Stimulated activated CD8-positive, alpha-beta memory T cell treated with anti-CD3 and anti-CD28 coated beads, Interleukin-12 subunit alpha, Interleukin-12 subunit beta, amount 100 ng/mL, for 24 hours (primary cell): ENCODE data around the gene TMEM88.
A peak's percentile ranks its signal among the peaks of the same experiment; 100 is the strongest.
"Not testable (repeated sequence)": the region's sequence is repeated elsewhere in the genome, so short reads cannot be mapped to it uniquely, and the experiment has no call there.

Experiments used
- DNase-seq: peaks from one replicate; pipeline ENCODE4 v3.0.0-alpha.2; 2020; ENCODE audit errors: extremely low read depth

TMEM88 gene

DNA sequence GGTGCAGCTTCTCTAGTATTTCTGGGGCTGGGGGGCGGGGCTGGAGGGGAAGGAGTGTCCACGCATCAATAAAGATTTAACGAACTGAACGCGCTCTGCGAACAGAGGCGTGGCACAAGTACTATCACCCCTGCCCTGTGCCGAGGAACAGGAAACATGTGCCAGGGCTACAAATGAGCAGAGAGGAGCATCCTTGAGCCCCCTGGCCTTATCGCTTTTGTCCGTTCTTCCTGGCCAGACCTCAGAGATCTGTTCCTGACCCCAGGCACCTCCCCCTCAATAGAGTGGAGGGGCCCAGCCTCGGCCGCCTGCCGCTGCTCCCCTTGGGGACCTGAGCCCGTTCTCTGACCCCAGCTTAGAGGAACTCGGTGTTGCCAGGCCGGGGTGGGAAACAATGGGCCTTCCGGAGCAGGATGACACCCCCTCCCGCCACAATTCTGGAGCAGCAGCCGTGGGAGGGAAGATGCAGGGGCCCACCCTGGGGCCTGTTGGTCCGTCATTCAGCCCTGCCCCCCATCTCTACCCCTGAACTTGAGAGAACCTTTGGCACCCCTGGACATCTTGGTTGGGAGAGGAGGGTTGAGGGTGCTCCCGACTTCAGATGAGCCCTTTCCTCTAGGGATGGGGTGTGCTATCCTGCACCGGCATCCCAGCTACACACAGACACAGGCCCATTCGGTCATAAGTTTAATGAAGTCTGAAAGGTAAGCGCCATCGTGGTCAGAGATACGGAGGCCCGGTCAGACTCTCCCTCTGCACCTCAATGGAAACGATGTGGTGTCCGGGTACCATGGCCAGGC is 1.3 kb downstream of the TMEM88 start:
- no peak for DNase-seq

DNA sequence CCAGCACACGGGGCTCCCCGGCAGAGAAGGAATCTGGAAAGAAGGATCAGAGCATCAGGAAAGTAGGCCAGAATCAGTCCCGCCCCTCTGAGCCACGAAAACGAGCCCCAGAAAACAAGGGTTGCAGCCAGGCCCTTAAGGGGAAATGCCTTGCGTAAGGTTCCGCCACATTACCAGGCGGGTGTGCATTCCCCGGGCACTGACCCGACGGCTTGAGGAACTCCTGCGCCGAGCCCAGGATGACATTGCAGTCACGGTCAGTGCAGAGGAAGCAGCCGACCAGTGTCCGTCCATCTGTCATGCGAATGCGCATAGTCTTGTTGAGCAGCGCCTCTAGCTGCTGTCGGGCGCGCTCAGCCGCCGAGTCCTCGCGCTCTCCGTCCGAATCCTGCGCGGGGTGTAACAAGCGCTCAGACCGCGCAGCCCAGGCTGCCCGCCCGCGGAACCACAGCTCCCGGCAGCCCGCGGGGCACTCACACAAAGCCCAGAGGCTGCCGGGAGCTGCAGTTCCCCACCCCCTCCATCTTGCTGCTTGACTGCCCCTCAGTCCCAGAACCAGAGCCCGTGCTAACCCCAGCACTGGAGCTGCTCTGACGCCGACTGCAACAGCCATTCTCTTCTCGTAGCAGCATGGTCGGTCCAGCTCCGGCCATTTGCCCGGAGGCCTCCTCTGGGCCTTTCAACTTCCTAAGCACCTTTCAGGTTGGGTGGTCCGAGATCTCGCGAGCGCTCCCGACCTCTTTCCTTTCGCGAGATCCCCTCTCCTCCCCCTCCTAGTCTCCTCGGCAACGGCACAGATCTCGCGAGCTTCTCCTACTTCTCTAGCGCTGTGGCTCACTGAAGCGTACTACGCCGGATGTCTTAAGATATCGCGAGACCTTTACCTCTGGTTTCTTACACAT is 2.2 kb downstream of the TMEM88 start, which contains the start of gene NAA38:
Gene NAA38, minus strand, starts transcription at position 749 of the 902 bp plus-strand sequence. Its CDS starts 96 bp downstream, at position 653.
- DNase-seq: peak; percentile 85

DNA sequence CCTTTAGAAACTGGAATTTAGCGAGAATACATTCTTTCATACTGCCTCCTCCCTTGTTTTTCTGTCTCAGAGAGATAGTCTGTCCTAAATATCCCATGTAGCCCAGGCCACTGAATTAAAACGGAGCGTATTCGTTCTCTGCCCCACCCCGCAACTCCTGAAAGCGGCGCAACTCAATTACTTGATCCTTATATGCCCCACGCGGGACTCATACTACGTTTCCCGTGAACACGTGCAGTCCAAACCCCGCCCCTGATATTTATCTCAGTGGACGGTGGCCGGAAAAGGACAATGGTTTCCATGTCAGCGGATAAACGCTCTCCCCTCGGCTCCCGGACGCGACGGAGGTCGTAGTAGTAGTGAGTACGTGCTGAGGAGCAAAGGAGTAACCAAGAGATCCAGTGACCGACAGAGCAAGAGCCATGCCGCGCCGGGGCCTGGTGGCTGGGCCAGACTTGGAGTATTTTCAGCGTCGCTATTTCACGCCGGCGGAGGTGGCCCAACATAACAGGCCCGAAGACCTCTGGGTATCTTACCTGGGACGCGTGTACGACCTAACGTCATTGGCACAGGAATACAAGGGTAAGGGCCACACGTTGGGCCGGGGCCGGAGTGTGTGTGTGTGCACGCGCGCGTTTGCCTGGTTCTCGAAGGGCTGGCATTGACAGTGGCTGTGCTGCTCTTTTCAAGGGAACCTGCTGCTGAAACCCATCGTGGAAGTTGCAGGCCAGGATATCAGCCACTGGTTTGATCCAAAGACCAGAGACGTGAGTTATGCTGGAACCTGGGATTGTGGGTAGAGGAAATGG is 3.1 kb downstream of the TMEM88 start, which contains the start of gene CYB5D1:
Gene CYB5D1, plus strand, starts transcription at position 291 of the 809 bp plus-strand sequence. Its CDS starts 132 bp downstream, at position 423.
- DNase-seq: peak; percentile 64

DNA sequence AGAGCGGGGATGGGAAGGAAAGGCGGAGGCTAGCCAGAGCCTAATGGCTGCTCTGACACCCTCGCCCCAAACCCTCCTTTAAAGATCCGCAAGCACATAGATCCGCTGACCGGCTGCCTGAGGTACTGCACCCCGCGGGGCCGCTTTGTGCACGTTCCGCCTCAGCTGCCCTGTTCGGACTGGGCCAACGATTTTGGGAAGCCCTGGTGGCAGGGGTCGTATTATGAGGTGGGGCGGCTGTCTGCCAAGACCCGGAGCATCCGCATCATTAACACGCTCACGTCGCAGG is 3.6 kb downstream of the TMEM88 start:
- no peak for DNase-seq

DNA sequence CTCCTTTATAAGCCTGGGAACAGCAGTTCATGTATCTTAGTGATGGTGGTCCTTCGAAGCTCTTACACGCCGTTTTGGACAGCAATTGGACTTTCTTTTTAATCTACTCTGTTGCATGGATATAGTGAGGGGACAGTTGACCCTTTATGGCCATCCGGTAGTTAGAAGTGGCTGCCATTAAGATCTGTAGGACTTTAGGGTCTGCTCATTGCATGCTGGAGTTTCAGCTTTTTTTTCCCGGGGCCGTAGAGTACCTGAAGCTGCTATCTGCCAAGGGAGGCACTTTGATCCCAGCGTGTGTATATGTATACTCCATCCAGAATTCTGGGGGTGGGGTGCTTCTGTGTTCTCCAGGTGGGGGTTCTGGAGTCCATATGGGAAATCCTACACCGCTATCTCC is 4.2 kb downstream of the TMEM88 start:
- no peak for DNase-seq

DNA sequence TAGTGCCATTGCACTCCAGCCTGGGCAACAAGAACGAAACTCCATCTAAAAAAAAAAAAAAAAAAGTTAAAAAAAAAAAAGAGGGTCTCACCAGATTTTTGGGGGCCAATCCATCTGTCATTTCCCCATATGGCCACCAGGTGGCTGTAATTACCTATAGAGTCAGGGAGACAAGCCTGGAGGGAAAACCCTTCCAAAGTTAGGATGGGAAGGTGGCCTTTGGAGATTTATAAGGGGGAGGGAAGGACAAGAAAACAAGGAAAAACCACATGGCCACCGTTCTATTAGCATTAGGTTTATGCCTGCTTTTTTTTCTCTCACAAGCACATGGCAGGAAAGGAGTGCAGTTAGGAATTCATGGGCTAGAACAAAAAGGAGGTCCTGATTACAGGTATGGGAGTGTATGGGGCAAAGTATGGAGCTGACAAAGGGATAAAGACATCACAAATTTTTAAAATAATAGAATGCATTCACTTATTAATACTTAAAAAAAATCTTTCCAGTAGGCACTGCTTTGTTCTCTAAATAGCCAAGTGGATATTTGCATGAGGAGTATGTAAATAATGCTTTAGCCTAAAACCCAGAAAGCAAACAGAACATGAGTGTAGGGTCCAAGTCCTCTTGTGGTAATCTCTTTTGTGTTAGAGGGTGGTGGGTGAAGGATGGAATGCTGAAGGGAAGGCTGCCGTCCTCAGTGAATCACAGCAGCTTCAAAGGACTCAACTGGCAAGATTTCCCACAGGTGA is 8.0 kb downstream of the TMEM88 start:
- DNase-seq: no peak

DNA sequence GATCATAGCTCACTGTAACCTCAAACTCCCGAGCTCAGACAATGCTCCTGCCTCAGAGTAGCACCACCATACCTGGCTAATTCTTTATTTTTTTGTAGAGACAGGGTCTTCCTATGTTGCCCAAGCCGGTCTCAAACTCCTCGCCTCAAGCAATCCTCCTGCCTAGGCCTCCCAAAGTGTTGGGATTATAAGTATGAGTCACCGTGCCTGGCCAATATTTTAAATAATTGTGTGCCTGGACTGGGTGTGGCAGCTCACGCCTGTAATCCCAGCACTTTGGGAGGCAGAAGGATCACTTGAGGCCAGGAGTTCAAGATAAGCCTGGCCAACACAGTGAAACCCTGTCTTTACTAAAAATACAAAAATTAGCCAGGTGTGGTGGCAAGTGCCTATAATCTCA is 9.5 kb downstream of the TMEM88 start:
- DNase-seq: not testable (repeated sequence)

DNA sequence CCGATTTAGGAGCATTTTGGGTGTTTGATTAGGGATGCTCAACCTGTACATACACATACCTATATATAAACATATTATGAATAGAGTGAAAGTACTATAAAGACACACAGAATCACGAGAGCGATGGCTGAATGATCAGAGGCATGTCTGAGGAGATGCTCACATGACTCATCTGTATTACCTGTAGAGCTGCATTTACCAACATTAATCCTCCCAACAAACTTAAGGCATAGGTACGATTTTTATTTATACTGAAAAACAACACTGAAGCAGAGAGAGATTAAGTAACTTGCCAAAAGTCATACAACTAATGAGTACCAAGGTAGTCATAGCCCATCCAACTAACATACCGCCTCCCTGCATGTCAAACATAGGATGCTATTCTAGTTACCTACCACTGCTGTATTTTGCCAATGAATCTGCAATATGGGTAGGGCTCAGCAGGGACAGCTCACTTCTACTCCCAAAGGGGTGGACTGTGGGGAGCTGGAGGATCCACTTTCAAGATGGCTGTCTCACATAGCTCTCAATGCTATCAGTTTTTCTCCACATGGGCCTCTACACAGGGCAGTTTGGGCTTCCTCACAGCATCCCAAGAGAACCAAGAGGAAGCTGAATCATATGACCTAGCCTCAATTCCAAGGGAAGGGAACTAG is 10.3 kb downstream of the TMEM88 start:
- no peak for DNase-seq

DNA sequence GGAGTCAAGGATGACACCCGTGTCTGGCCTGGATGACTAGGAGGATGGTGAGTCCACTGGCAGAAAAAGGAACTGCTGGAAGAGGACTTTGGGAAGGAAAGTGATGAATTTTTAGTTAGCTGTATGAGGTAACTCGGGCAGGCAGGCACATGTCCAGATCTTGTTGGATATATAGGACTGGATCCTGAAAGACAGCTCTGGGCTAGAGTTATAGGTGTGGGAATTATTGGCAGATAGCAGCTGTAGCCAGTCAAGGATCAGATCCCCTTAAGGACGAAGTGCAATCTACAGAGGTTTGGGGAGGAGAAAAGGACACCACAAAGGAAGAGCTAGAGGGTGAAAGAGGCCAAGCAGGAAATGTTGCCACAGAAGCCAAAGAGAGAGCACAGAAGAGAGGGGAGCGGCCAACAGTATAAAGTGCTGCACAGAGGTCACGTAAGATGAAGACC is 13.0 kb downstream of the TMEM88 start:
- DNase-seq: no peak

DNA sequence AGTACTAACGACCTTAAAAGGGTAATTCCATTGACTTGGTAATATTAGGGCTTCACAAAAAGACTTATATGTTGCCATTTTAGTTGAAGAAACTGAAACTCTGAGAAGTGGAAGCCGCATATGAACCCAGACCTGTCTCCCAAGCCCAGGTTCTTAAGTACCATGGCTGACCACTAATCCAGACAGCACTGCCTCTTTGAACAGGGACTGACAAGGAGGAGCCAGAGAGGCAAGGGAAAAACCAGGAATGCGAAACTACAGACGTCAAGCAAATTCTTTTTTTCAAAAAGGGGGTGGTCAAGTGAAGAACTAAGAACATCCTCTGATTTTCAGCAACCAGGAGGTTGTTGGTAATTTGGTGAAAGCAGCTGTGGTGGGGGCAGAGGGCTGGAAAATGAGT is 18.2 kb downstream of the TMEM88 start:
- DNase-seq: no peak

DNA sequence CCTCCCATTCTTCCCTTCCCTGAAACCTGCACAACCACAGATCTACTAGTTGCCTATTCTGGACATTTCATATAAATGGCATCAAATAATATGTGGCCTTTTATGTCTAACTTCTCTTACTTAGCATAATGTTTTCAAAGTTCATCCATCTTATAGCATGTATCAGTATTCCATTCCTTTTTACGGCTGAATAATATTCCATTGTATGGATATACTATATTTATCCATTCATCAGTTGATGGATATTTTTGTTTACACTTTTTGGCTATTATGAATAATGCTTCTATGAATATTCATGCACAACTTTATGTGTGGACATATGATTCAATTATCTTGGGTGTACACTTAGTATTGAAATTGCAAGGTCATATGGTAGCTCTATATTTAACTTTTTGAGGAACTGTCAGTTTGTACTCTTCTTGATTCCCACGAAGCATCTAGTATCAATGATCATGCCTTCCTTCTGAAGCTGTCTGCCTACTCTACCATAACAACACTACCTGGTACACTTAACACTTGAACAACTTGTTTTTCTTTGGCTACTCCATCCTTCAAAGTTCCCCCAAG is 21.0 kb downstream of the TMEM88 start:
- DNase-seq: no peak

DNA sequence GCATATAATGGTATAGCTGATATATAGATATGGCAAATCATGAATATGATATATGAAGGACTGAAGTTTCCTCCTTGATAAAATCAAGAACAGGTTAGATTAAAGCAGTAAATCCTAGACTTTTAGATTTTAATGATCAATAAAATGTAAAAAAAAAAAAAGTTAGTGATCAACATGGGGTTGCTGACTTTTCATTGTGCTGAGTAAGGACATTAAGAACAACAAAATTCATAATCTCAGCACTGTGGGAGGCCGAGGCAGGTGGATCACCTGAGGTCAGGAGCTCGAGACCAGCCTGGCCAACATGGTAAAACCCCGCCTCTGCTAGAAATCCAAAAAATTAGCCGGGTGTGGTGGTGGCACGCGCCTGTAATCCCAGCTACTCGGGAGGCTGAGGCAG is 23.4 kb downstream of the TMEM88 start:
- no peak for DNase-seq

DNA sequence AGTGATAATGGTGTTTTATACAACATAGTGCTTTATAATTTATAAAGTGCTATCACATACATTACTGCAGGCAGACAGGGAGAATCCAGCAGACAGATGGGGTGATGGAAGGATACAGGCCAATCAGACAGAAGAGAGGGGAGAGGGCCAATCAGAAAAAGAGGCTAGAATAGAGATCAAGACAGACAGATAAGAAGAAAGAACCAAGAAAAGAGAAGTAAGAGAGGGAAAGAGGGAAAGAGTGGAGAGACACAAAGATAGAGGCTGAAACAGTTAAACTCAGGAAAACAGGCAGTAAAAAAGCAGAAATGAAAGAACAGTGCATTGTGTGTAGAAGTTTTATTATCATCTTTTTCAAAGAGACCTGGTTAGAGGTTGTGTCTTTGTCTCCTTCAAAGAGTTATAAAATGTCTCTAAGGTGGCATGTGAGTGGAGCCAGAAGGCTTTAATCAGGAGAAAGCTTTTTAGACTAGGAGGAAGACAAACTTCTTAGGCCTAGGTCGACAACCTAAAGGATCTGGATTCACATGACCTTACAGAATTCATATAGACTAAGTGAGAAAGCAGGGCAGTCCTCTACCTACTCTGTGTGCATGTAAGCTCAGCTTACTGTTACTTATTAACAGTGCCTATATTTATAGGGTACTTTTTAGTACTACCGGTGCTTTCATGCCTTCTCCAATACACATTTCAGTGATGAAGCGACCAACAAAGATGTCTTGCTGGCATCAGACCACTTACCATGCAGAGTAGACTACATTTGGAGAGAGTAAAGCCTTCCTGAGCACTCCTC is 25.4 kb downstream of the TMEM88 start:
- no peak for DNase-seq

DNA sequence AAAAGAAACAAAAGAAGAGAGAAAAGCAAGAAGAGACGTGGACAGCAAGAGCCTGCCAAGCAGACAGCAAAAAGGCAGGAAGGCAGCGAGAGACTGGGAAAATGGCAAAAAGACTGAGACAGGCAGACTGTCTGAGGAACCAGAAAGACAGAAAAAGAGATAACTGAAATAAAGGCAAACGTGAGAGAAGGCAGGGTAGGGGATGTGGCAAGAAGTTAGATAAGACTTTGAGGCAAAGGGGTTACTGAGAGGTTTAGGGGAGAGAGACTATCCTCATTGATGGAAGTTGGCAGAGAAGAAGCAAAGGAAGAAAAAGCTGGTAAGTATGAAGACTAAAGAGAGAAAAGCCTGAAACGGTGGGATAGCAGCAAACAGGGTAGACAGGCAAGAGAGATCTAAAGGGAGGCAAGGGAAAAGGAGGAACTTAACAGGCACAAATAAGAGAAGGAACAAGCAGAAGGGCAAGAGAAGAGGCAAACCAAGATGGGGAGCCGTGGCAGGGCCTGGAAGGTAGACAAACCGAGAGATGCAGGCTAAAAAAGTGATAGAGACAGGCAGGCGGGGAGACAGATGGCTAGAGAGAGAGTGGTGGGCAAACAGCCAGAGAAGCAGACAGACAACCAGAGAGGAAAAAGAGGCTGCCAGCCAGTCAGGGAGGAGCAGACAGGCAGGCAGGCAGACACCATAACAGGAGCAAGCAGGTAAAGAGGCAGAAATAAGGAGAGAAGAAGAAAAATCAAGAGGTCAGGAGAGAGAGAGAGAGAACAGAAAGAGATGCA is 26.6 kb downstream of the TMEM88 start:
- no peak for DNase-seq

DNA sequence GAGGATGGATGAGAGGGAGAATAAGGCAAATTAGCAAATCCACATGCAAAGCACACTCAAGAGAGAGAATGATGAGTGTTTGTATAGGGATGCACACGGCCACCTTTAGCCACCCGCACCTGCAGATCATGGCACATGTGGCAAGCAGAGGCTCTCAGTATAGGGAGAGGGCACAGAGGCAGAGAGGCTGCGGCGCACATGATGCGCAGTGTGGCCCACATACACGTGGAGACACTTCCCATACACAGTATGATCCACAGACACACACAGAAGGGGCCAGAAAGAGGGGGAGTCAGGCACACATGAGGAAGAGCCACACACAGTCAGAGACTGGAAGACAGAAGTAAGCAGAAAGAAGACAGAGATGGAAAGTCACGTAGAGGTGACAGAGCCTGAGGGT is 27.2 kb downstream of the TMEM88 start:
- no peak for DNase-seq

DNA sequence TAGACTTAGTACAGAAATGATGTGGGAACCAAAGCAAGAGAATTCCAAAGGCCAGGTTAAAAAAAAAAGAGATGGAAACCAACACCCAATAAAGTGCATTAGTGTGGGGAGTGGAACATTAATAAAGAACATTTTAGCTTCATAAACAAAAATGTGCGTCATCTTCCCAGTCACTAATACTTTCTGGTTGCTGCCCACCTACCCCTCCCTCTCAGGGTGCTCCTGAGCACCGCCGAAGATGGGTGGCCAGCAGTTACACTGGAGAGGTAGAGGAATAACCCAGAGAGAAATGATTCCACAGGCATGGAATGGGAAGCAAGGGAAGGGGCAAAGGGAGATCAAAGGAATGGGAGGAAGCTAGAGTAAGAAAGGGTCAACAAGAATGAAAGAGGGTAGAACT is 27.8 kb downstream of the TMEM88 start:
- no peak for DNase-seq

DNA sequence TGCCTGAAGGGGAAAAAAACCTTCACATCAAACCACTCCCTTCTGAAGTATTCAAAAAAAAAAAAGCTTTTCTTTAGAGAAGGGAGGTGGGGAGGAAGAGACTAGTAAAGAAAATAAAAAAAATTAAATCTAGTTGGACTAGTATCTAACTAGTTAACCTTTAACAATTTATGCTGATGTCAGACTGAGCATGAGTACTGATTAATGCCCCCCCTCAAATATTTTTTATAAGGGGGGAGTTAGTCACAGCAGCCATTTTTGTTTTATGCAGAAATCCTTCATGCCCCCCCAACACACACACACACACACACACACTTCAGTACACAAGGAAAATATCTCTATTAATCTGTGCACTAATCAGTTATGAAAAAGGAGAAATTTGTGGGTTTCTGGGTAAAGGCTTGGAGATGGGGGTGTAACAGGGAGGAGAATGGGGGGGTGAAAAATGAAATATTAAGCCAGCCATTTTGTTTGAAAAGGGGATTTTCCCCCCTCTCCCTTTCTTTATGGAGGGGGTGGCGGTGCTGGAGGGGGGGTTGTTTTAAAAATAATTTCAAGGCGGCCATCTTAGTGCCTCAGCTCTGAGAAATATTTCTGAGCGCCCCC is 29.0 kb downstream of the TMEM88 start:
- no peak for DNase-seq
